Measurements from ENCODE around the gene PLS3.

PLS3 gene

DNA sequence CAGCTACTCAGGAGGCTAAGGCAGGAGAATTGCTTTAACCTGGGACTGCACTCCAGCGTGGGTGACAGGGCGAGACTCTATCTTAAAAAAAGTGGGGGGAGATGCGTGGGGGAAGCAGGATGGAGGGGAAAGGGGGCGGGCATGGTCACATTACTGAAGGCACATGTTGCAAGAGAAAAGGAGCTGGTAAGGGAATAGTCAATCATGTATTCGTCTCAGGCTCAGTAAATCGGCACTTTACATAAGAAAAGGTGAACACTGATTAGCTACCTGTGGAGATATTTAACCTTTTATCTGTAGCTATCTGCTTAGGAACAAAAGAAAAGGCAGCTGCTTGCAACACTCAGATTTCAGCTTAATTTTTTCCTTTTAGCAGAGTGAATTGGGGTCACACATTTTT is 132.5 kb downstream of the PLS3 start:
- no peak for DNase-seq (ENCODE audit: low read depth in 2 of 2)

DNA sequence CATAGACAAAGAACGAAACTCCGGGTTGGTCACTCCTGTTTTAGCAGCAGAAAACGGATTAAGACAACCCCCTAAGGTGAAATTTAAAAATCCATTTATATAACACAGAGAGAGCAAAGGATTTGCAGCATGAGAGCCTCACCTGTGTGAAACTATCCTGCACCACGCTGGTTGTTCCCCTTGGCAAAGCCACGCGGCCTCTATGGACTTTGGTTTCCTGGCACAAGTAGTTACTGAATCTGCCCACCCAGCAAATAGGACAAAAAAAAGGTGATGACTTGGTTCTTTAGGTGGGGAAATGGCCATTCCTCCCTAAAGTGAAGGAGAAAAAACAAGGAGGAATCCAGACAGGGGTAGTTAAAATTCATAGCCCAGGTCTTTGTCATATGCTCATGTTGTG is 133.1 kb downstream of the PLS3 start:
- no peak for DNase-seq (ENCODE audit: low read depth in 2 of 2)

DNA sequence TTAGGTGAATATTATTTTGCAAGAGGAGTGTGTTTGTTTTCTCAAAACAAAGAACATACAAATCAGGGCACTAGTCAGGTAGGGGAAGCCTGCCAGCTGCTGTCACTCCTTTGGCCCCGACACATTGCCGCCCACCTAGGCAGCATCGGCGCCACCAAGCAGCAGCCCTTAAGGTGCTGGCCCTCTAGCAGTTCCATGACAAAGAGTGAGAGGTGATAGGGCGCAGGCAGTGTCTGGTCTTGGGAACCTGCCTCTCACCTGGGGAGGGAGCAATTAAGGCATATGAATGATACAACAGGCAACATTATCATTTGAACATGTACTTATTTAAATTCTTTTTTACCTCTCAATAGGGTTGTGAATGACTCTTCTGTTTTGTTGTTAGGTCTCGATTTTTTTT is 135.1 kb downstream of the PLS3 start:
- no peak for DNase-seq (ENCODE audit: low read depth in 2 of 2)

DNA sequence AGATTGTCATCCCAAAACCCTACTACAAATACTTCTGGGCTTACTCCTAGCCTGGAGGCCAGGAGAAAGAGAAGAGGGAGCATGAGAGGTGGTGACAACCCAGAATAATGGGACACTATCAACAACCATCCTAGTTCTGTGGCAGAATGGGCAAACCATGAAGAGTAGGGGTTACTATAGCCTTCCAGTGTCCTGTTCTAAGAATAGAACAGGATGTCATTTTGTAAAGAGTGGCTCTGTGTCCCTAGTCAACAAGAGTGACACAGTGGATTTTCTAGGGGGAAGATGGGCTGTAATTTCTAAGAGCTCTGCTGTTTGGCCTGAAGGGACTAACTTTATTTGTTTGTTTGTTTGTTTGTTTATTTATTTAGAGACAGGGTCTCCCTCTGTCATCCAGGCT is 136.0 kb downstream of the PLS3 start:
- no peak for DNase-seq (ENCODE audit: low read depth in 2 of 2)

DNA sequence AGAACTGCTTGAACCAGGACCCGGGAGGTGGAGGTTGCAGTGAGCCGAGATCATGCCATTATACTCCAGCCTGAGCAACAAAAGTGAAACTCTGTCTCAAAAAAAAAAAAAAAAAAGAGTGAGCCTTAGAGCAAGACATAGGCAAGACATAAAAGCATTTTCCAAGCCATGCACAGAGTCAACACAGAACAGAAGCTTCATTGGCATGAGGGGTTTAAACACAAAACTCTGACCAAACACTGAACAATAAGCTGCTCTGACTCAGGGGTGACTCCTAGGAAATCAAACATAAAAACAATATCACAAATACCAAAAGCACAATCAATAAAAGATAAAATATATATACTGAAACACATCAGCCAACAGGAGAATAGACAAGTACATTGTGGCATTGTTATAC is 136.8 kb downstream of the PLS3 start:
- no peak for DNase-seq (ENCODE audit: low read depth in 2 of 2)

Measured in fibroblast of skin of left biceps (primary cell).